ENCODE results near the gene ICAM4. TPM values are rescaled to one million over a fixed set of nuclear protein-coding genes. Genes with fewer than 3 reads are reported as not detected.

Gene ICAM4
- total and polyA plus RNA-seq, 9 of the 15 experiments (the other 6 are each of a cell fraction or from before 2014, with no cell fraction given), result 14.1 to 86.1 (median 29.6) TPM

GRCh38 chr19:10315335-10316214 lies 28.8 kb downstream of the ICAM4 start, which contains the start of gene FDX2 (continued):
- TF ChIP-seq RBM25 (IDR thresholded peaks at IDR 0.05; ENCODE audit: low read depth, low read length, severe bottlenecking), result no peak
- no peak for TF ChIP-seq SAFB2 (IDR thresholded peaks at IDR 0.05; ENCODE audit: borderline replicate concordance, low read depth, low read length, severe bottlenecking)
- 0 out of 2 replicates have a peak, but pooled peaks have one; percentile 40 for TF ChIP-seq FOXP1 (CRISPR knock-in tag; IDR thresholded peaks at IDR 0.05)
- no peak for TF ChIP-seq PPARD (CRISPR knock-in tag; IDR thresholded peaks at IDR 0.05)
- peak; percentile 87 to 95 for TF ChIP-seq MNT (conservative IDR thresholded peaks at IDR 0.05)
- TF ChIP-seq CHAMP1 (IDR thresholded peaks at IDR 0.05), result no peak
- no peak for TF ChIP-seq YBX1 (IDR thresholded peaks at IDR 0.05)
- no peak for TF ChIP-seq ELF1 (tag; IDR thresholded peaks at IDR 0.05)
- TF ChIP-seq SMARCB1 (IDR thresholded peaks at IDR 0.05; ENCODE audit: insufficient read length, low read depth), result no peak
- TF ChIP-seq TSC22D4 (tag; IDR thresholded peaks at IDR 0.05), result no peak
- no peak for TF ChIP-seq SMAD1 (IDR thresholded peaks at IDR 0.05; ENCODE audit: low read depth, low read length, partially characterized antibody)
- TF ChIP-seq ELK1 (CRISPR knock-in tag; IDR thresholded peaks at IDR 0.05), result no peak
- peak; percentile 71; the same call in 1 of the 2 replicates for TF ChIP-seq KLF13 (tag; IDR thresholded peaks at IDR 0.05; ENCODE audit: borderline replicate concordance, low read depth)
- TF ChIP-seq EP400 (IDR thresholded peaks at IDR 0.05), result peak; percentile 67
- no peak for TF ChIP-seq NCOA6 (IDR thresholded peaks at IDR 0.05)
- no peak for TF ChIP-seq FIP1L1 (IDR thresholded peaks at IDR 0.05; ENCODE audit: low read depth, low read length, poor library complexity, severe bottlenecking)
- TF ChIP-seq RBFOX2 (IDR thresholded peaks at IDR 0.05; ENCODE audit: low read depth, low read length), result peak; percentile 76
- no peak; the same call in 1 of the 2 replicates for TF ChIP-seq ZNF518B (CRISPR knock-in tag; IDR thresholded peaks at IDR 0.05)
- TF ChIP-seq CSDE1 (IDR thresholded peaks at IDR 0.05), result no peak
